GM21526 (cell line): Measurements from ENCODE around the gene MAPK7.

Experiments
- ATAC-seq: cut with Tn5 transposase; IDR thresholded peaks from one replicate; pipeline ENCODE4 v1.9.1; 2021; ENCODE audit warnings: moderate library complexity; ENCODE audit not compliant: unreplicated experiment, low FRiP score

The MAPK7 gene

DNA sequence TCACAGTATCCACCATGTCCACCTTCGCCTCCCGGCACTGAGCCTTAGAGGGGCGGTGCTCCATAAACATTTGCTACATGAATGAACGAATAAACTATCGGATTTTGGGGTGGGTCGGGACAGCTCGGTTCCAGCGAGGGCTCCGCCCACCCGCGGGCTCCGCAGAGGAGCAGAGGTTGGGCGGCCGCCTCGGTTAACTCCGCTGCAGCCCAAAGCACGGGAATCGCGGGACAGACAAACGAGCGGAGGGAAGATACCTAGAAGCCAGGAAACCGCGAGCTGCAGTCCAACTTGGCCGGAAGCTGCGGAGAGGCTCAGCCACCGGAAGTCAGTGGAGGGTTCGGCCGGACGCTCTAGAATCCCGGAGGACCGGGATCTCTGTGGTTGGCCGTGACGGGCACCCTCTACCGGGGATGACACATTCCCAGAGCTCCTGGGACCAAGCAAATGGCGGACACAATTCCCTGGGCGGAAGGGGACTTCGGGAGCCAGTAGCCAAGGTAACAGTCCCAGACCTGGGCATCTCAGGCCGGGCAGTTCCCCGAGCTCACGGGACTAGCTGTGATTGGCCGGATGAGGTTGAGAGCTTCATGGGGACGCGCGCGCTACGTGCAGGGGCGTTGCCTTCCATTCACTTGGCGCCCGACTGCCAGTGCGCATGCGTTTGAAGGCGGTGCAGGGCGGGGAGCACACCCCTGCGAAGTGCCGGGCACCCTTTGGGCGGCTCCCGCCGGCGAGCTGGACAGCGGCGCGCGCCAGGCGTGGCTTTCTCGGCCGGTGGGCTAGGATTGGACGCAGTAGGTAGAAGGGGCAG, 489 bp upstream of the MAPK7 start:
- peak; percentile 87 for ATAC-seq

DNA sequence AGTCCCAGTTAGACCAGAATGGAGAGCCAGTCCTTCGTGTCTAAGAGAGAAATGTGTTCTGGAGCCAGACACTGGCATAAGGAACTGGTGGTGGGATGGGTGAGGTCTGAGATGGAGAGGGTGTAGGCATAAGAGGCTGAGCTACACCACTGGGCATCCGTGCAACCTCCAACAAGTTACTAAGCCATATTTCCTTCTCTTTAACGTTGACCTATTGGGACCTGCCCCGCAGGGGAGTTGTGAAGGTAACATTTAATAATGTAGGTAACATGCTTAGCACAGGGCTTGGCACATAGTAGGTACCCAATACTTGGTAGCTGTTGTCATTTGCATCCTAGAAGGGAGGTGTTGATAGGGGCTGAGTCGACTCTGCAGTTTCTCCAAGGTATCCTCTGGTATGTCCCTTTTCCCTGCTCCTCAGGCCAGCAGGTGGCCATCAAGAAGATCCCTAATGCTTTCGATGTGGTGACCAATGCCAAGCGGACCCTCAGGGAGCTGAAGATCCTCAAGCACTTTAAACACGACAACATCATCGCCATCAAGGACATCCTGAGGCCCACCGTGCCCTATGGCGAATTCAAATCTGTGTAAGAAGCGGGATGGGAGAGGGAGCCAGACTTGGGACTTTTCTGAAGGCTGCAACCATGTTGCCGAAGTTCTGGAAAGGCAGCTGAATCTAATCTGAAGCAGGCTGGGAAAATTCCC, 1.2 kb downstream of the MAPK7 start:
- ATAC-seq = no peak

DNA sequence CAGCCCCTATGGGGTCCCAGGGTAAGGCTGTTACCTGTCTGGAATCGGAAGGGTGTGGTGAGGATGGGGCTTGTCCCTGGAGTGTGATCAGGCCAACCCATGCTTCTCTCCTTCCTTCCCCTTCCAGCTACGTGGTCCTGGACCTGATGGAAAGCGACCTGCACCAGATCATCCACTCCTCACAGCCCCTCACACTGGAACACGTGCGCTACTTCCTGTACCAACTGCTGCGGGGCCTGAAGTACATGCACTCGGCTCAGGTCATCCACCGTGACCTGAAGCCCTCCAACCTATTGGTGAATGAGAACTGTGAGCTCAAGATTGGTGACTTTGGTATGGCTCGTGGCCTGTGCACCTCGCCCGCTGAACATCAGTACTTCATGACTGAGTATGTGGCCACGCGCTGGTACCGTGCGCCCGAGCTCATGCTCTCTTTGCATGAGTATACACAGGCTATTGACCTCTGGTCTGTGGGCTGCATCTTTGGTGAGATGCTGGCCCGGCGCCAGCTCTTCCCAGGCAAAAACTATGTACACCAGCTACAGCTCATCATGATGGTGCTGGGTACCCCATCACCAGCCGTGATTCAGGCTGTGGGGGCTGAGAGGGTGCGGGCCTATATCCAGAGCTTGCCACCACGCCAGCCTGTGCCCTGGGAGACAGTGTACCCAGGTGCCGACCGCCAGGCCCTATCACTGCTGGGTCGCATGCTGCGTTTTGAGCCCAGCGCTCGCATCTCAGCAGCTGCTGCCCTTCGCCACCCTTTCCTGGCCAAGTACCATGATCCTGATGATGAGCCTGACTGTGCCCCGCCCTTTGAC, 2.4 kb downstream of the MAPK7 start:
- ATAC-seq = no peak

DNA sequence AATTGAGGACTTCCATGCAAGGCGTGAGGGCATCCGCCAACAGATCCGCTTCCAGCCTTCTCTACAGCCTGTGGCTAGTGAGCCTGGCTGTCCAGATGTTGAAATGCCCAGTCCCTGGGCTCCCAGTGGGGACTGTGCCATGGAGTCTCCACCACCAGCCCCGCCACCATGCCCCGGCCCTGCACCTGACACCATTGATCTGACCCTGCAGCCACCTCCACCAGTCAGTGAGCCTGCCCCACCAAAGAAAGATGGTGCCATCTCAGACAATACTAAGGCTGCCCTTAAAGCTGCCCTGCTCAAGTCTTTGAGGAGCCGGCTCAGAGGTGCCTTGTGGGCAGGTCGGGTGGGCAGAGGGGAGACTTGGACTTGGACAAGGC, 3.1 kb downstream of the MAPK7 start:
- ATAC-seq = no peak

DNA sequence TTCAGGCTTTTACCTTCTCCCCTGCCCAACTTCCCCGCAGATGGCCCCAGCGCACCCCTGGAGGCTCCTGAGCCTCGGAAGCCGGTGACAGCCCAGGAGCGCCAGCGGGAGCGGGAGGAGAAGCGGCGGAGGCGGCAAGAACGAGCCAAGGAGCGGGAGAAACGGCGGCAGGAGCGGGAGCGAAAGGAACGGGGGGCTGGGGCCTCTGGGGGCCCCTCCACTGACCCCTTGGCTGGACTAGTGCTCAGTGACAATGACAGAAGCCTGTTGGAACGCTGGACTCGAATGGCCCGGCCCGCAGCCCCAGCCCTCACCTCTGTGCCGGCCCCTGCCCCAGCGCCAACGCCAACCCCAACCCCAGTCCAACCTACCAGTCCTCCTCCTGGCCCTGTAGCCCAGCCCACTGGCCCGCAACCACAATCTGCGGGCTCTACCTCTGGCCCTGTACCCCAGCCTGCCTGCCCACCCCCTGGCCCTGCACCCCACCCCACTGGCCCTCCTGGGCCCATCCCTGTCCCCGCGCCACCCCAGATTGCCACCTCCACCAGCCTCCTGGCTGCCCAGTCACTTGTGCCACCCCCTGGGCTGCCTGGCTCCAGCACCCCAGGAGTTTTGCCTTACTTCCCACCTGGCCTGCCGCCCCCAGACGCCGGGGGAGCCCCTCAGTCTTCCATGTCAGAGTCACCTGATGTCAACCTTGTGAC, 3.6 kb downstream of the MAPK7 start:
- no peak for ATAC-seq

DNA sequence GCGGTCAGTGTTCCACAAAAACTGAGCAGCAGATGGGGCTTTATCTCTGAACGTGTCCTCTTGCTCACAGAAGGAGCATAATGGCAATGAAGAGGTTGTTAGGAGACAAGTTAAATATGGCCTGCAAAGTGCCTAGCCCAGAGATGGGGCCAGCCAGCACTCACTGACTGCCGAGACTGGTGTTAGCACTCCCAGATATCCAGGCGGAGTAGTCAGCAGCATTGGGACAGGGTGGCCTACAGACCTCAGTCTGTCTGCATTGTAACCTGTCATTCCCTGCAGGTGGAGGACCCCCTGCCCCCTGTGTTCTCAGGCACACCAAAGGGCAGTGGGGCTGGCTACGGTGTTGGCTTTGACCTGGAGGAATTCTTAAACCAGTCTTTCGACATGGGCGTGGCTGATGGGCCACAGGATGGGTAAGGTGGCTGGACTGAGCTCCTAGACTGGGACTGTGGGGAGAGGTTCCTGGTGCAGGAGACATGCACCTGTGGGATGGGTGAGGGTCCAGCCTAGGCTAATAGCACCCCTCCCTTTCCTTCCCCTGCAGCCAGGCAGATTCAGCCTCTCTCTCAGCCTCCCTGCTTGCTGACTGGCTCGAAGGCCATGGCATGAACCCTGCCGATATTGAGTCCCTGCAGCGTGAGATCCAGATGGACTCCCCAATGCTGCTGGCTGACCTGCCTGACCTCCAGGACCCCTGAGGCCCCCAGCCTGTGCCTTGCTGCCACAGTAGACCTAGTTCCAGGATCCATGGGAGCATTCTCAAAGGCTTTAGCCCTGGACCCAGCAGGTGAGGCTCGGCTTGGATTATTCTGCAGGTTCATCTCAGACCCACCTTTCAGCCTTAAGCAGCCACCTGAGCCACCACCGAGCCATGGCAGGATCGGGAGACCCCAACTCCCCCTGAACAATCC, 4.5 kb downstream of the MAPK7 start:
- ATAC-seq = no peak

DNA sequence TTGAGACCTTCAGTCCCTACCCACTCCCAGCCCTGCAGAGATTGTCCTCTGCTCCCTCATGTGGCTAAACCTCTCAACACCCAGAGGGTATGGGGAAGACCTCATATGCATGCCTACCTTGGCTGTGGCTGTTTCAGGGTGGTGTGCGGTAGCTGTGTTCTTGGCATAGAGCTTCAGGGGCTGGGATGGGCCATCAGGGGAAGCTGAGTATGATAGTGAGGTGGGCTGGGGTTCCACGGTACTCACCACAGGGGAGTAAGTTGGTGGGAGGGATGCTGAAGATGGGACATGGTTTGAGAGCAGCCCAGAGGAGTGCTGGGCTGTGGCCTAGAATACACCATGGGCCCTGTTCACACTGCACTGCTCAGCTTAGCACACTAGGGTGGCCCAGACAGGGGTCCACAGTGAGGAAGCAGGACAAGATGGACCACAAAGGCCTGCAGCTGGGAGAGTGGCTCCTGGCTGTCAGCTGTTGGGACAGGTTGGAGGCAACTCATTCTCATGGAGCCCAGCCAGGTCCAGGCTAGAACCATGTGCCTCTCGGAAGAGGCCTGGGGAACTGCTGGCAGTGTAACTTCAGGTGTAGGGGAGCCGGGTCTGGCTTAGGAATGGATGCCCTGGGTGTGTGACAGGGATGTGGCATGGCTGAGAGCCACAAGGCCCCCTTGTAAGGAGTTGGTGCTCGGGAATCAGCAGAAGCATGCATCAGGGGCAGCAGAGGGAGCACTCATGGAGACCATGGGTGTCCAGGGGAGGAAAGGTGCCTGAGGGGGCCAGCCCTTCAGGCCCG, 5.6 kb downstream of the MAPK7 start:
- ATAC-seq = no peak

DNA sequence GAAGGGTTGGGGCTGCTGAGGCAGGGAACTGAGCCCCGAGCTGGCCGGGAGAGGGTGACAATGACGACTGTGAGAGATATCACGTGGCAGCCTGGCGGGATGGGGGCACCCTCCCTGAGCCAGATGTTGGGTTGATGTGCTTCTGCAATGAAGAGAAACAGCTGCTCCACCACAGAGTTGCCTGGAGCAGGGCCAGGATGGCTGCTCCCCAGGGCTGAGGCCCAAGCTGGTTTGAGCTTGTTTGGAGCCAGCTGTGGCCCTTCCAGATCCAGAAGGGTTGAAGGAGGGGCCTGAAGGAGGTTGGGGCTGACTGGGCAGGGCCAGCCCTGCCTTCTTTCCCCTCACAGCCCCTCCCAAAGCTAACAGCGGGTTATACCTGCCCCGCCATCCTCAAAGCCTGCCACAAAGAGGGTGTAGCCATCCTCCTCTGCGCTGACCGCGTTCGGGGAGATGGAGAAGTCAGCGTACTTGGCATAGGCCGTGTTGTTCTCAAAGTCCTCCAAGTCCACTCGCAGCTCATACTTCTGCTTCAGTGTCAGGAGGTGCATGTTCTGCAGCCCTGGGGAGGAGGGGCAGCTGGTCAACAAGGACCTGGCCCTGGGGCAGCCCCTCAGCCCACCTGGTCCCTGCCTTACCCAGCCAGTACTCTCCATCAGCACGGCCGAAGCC, 6.6 kb downstream of the MAPK7 start:
- ATAC-seq = no peak

DNA sequence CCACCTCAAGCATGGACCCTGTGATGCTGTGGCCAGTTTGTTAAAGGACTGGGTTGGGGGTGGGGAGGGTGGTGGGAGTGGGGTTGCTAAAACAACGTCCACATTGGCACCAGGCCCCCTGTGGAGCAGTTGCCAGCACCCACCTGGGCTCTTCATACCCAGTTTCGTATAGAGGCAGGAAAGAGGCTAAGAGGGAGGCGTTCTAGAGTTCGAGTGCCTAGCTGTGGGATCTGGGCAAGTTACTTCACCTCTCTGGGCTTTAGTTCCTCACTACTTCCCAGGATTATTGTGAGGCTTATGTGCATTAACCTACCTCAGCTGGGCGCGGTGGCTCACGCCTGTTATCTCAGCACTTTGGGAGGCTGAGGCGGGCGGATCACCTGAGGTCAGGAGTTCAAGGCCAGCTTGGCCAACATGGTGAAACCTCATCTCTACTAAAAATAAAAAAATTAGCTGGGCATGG, 7.3 kb downstream of the MAPK7 start:
- no peak for ATAC-seq

DNA sequence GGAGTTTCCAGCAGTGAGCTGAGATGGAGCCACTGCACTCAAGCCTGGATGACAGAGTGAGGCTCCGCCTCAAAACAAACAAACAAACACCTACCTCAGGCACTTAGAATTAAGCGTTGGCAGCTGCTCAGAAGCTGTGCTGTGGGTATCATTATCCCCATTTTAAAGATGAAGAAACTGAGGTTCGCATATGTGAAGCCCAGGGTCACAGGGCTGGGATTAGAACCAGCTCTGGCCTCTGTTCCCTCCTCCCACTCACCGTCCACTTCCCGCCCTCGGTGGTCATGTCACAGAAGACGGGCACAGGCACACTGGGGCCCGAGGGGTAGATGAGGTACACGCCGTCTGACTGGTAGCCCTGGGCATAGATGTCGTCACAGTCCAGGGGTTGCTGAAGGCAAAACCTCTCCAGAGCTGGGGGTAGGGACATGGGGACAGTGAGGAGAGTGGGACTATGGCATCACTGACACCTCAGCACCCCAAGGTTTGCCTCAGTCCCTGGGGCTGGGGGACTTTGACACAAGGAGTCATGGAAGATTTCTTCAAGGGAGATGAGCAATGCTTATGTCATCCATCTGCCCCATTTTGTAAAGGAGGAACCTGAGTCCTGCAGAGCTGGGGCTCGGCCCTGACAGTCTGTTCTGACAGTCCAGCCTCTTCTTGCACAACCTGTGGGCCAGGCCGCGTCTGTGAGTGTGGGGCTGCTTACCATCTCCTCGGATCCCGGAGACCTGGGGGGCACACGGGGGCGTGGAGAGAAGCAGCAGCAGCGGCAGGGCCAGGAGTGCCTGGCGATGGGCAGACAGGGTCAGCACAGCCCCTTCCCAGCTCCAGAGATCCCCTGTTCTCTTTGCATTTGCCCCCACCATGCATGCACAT, 8.0 kb downstream of the MAPK7 start:
- ATAC-seq = no peak

DNA sequence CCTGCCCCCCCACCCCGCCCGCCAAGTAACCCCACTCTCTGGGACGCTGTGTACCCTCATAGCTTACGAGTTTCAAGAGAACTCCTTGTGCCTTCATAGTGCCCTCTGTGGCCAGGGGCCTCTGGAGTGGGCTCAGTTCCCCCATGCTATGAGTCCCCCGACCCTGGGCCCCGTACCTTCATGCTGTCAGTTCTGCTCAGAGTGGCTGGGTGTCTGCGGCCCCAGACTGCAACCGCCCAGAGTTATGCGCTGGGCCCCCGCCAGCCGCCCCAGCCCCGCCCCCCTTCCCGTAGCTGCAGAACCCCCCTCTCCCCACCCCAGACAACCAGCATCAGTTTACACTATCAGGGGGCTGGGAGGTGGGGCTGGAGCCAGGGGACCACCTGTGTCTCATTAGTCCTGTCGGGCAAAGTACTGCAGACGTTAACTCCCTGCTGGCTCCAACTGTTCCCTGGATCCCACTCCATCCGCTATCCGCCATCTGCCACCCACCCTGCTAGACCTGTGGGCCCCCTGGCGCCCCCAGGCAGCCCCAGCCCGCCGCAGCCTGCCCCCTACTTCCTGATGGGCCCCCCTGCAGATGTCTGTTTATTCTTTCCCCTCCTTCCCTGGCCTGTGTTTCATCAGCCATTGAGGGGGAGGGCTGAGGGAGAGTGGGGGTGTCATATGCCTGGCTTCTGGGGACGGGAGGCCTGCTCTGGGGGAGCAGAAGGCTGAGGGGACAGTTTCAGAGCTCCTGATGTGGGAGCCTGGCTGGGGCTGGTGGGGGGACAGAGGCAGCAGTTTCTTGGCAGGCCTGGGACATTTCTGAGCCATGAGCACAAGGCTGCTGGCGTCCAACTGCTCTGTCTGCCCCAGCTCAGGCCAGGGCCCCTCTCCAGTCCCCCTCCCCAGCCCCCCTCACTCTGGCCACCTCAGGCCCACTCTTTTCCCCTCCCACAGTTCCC, 8.9 kb downstream of the MAPK7 start, which contains the start of gene MFAP4:
Gene MFAP4, minus strand, starts transcription at position 217 of the 947 bp plus-strand sequence. Its CDS starts 35 bp downstream, at position 182.
- no peak for ATAC-seq

DNA sequence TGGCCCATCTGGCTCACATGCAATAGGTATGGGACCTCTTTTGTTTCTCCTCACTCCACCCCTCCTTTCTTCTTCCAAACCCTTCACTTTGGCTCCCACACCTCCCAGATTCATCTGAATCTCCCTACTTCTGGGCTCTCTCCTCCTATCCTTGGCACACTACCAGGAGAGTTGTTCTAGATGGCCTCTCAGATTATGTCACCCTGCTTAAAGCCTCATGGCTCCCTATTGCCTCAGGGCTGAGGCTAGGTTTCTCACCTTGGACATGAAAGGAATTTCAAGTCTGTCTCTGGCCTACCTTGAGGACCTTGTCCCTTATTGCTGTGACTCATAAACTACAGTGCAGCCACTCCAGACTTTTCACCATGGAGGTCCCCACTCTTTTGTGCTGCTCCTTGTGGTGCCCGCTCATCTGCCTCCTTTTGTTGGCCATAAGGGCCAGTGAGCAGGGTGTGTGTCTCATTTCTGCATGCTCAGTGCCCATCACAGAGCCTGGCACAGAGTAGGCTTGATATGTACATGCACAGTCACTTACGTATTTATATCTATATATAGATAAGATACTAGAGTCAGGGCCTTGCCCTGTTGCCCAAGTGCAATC, 9.7 kb downstream of the MAPK7 start:
- no peak for ATAC-seq

DNA sequence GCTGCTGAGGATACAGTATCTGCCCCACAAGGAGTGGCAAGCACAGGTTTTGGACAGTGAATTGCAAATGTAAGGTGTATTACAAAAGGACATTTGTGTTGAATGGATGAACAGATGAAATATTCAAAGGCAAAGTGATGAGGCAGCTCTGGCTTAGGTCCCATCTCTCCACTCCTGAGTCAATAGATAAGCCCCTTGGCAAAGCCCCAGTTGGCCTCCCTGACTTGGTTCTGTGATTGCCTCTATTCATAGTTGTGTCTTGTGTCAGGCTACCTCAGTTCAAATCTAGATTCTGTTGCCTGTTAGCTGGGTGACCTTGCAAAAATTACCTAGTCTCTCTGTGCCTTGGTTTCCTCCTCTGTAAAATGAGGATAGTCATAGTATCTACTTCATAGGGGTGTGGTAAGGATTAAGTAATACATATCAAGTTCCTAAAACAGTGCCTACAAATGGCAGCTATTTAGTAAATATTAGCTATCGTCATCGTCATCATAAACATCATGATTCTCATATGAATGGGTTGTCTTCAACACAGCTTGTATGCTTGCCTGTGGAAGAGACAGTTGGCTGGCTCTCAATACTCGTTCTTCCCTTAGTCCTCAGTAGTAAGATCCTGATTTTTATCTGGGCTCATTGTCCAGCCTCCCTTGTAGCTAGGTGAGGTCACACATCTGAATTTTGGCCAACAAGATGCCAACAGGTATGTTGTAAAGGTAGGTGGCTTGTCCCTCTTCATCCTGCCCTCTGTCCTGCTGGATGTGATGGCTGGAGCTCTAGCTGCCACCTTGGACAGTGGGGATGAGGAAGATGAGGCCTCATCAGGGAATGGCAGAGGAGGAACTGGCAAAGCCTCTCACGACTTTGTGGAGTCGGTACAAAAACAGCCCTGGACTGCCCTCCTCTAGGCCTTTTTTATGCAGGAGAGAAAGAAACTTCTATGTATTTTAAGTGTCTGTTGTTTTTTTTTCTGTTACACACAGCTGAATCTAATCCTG, 10.8 kb downstream of the MAPK7 start:
- no peak for ATAC-seq

DNA sequence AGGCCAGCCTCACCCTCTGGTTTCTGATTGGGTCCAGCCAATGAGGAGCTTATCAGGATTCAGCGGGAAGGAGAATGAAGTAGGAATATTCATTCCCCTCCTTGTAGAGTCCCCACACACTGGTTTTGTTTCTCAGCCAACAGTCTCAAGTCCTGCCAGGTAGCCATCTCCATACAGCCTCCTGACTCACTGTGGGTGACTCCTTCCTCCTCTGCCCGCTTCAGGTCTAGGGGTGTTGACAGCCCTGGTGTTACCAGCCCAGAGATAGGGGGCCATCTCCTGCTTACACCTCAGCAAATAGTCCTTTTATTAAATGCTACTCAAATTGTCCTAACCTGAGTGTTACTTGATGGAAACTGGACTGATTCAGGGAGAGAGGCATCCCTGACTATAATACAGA, 12.7 kb downstream of the MAPK7 start:
- ATAC-seq = no peak
